ENCODE results near the gene CDH4.

The CDH4 gene

GRCh38 chr20:61737812-61738443 lies 485.9 kb downstream of the CDH4 start:
- no peak for DNase-seq (ENCODE audit: low spot score)

GRCh38 chr20:61738601-61739069 lies 486.6 kb downstream of the CDH4 start:
- no peak for DNase-seq (ENCODE audit: low spot score)

- DNase-seq (ENCODE audit: low spot score): no peak
Measured at GRCh38 chr20:61739086-61739831, 487.2 kb downstream of the CDH4 start.

- DNase-seq (ENCODE audit: low spot score): no peak
Measured at GRCh38 chr20:61739832-61740118, 487.7 kb downstream of the CDH4 start.

GRCh38 chr20:61742097-61742825 lies 490.2 kb downstream of the CDH4 start:
- DNase-seq (ENCODE audit: low spot score): no peak

- DNase-seq (ENCODE audit: low spot score): no peak
Measured at GRCh38 chr20:61743606-61744005, 491.5 kb downstream of the CDH4 start.

- DNase-seq (ENCODE audit: low spot score): no peak
Measured at GRCh38 chr20:61744691-61745396, 492.8 kb downstream of the CDH4 start.

GRCh38 chr20:61745397-61746146 lies 493.5 kb downstream of the CDH4 start:
- DNase-seq (ENCODE audit: low spot score): no peak

- no peak for DNase-seq (ENCODE audit: low spot score)
Measured at GRCh38 chr20:61746147-61746646, 494.1 kb downstream of the CDH4 start.

- no peak for DNase-seq (ENCODE audit: low spot score)
Measured at GRCh38 chr20:61746781-61747180, 494.7 kb downstream of the CDH4 start.

GRCh38 chr20:61748376-61748775 lies 496.3 kb downstream of the CDH4 start:
- no peak for DNase-seq (ENCODE audit: low spot score)

GRCh38 chr20:61749406-61750075 lies 497.5 kb downstream of the CDH4 start:
- DNase-seq (ENCODE audit: low spot score): no peak

GRCh38 chr20:61750093-61750492 lies 498.0 kb downstream of the CDH4 start:
- no peak for DNase-seq (ENCODE audit: low spot score)

GRCh38 chr20:61752576-61752975 lies 500.5 kb downstream of the CDH4 start:
- DNase-seq (ENCODE audit: low spot score): no peak

GRCh38 chr20:61753316-61753942 lies 501.4 kb downstream of the CDH4 start:
- peak; percentile 79 for DNase-seq (ENCODE audit: low spot score)

- DNase-seq (ENCODE audit: low spot score): no peak
Measured at GRCh38 chr20:61753987-61754956, 502.2 kb downstream of the CDH4 start.

- no peak for DNase-seq (ENCODE audit: low spot score)
Measured at GRCh38 chr20:61754976-61755778, 503.1 kb downstream of the CDH4 start.
